GM23338 (cell line): ENCODE measurements around the gene DLGAP4. TPM values are rescaled to one million over a fixed set of nuclear protein-coding genes. Genes with fewer than 3 reads are reported as not detected.

Experiments
- ATAC-seq: fragments of 200-7000 bp; cut with Tn5 transposase; 3 replicates; pipeline ENCODE4 v1.9.1; 2020
- DNase-seq: peaks from one replicate; pipeline ENCODE4 v3.0.0-alpha.2; 2015; ENCODE audit warnings: low spot score
- H2AFZ ChIP-seq: fragments of 200-600 bp; sonication (generic); 2 replicates; pipeline ENCODE4 v1.8.0; 2016; ENCODE audit warnings: antibody characterized with exemption, mild to moderate bottlenecking, moderate library complexity
- H3F3A ChIP-seq: fragments of 200-600 bp; sonication (generic); replicated peaks from 2 replicates; pipeline ENCODE4 v1.8.0; 2017; ENCODE audit warnings: antibody characterized with exemption, mixed run types, low read depth
- H3K27ac ChIP-seq: fragments of 200-600 bp; sonication (generic); 2 replicates; pipeline ENCODE4 v1.6.1; 2016; ENCODE audit warnings: low read depth
- H3K27me3 ChIP-seq: fragments of 200-600 bp; sonication (generic); 2 replicates; pipeline ENCODE4 v1.8.0; 2016; ENCODE audit warnings: mild to moderate bottlenecking, mixed run types, moderate library complexity; ENCODE audit not compliant: insufficient read depth
- H3K36me3 ChIP-seq: fragments of 200-600 bp; sonication (generic); 2 replicates; pipeline ENCODE4 v1.8.0; 2016; ENCODE audit warnings: mild to moderate bottlenecking; ENCODE audit not compliant: insufficient read depth
- H3K4me1 ChIP-seq: fragments of 200-600 bp; sonication (generic); 2 replicates; pipeline ENCODE4 v1.8.0; 2016; ENCODE audit warnings: mild to moderate bottlenecking, moderate library complexity; ENCODE audit not compliant: insufficient read depth
- H3K4me2 ChIP-seq: fragments of 200-600 bp; sonication (generic); 2 replicates; pipeline ENCODE4 v1.7.1; 2017; ENCODE audit warnings: mixed run types
- H3K4me3 ChIP-seq: fragments of 200-600 bp; sonication (generic); 2 replicates; pipeline ENCODE4 v1.6.1; 2016; ENCODE audit warnings: mixed run types
- H3K79me2 ChIP-seq: fragments of 200-600 bp; sonication (generic); replicated peaks from 2 replicates; pipeline ENCODE4 v1.8.0; 2017; ENCODE audit warnings: mild to moderate bottlenecking; ENCODE audit not compliant: insufficient read depth
- H3K9me2 ChIP-seq: fragments of 200-600 bp; sonication (generic); 2 replicates; pipeline ENCODE4 v1.8.0; 2017; ENCODE audit not compliant: insufficient read depth
- H4K20me1 ChIP-seq: fragments of 200-600 bp; sonication (generic); replicated peaks from 2 replicates; pipeline ENCODE4 v1.8.0; 2017; ENCODE audit warnings: mild to moderate bottlenecking; ENCODE audit not compliant: insufficient read depth
- H3K27ac Mint-ChIP-seq: 2 replicates; pipeline ENCODE4 v1.8.0; 2020; ENCODE audit warnings: inconsistent platforms, mild to moderate bottlenecking, moderate library complexity, mixed read lengths
- H3K27me3 Mint-ChIP-seq: 3 replicates; pipeline ENCODE4 v1.8.0; 2022; ENCODE audit warnings: low read depth, mild to moderate bottlenecking, moderate library complexity, mixed read lengths, inconsistent platforms; ENCODE audit not compliant: insufficient read depth, poor library complexity
- H3K36me3 Mint-ChIP-seq: 3 replicates; pipeline ENCODE4 v1.8.0; 2021; ENCODE audit warnings: low read depth, mild to moderate bottlenecking, inconsistent platforms, moderate library complexity, mixed read lengths
- H3K4me1 Mint-ChIP-seq: 3 replicates; pipeline ENCODE4 v1.8.0; 2020; ENCODE audit warnings: mild to moderate bottlenecking, inconsistent platforms, mixed read lengths
- H3K4me3 Mint-ChIP-seq: 3 replicates; pipeline ENCODE4 v1.8.0; 2021; ENCODE audit warnings: moderate library complexity, mild to moderate bottlenecking, inconsistent platforms, mixed read lengths
- H3K9me3 Mint-ChIP-seq: 3 replicates; pipeline ENCODE4 v1.8.0; 2020; ENCODE audit warnings: moderate library complexity, mild to moderate bottlenecking, inconsistent platforms, mixed read lengths
- CTCF ChIP-seq, 2 experiments: fragments of 200-600 bp in 1 of 2; sonication (generic) in 1 of 2; conservative IDR thresholded peaks; 2 replicates each; pipeline versions ENCODE4 v1.5.1 to v1.6.1; 2016 to 2017; ENCODE audit warnings: antibody characterized with exemption in 2 of 2, low read depth in 2 of 2, mild to moderate bottlenecking in 2 of 2, moderate library complexity in 1 of 2
- ETS1 ChIP-seq: IDR thresholded peaks from 2 replicates; pipeline ENCODE4 v1.6.1; 2016; ENCODE audit warnings: antibody characterized with exemption
- JUNB ChIP-seq: IDR thresholded peaks from one replicate; pipeline ENCODE4 v1.6.1; 2016; ENCODE audit warnings: antibody characterized with exemption; ENCODE audit not compliant: unreplicated experiment
- REST ChIP-seq: IDR thresholded peaks from one replicate; pipeline ENCODE4 v1.6.1; 2018; ENCODE audit warnings: antibody characterized with exemption; ENCODE audit not compliant: unreplicated experiment
- STAT1 ChIP-seq: IDR thresholded peaks from one replicate; pipeline ENCODE4 v1.6.1; 2016; ENCODE audit warnings: antibody characterized with exemption; ENCODE audit not compliant: unreplicated experiment
- ZNF114 ChIP-seq: fragments of 250-450 bp; sonication (Bioruptor Pico); IDR thresholded peaks from 2 replicates; pipeline ENCODE4 v1.5.0; 2020; ENCODE audit warnings: mild to moderate bottlenecking, moderate library complexity
- ZNF462 ChIP-seq: fragments of 250-450 bp; sonication (Bioruptor Pico); IDR thresholded peaks from 2 replicates; pipeline ENCODE4 v1.5.0; 2020; ENCODE audit warnings: mild to moderate bottlenecking, moderate library complexity
- polyA plus RNA-seq: library from polyadenylated mRNA; unstranded; fragments of >200 nt; fragmentation: Nextera tagmentation; extraction: Ambion mirVana; gene quantifications from 2 replicates; pipeline ENCODE4 v1.2.1, GENCODE V29; 2016
- total RNA-seq: library from RNA; depleted of rRNA; stranded (reverse); fragments of >200 nt; shearing (Covaris generic); gene quantifications from 2 replicates; pipeline ENCODE4 v1.2.3, GENCODE V29; 2014

DLGAP4 gene
- total and polyA plus RNA-seq, 2 experiments from 2014 or later = 46.1 to 52.2 TPM

- Mint-ChIP-seq H3K36me3 (no peaks in the 10 kb centered on the region), H3K4me1 (peaks cover 15% of the 10 kb centered on the region), H3K27me3 (peaks cover 11% of the 10 kb centered on the region), H3K4me3 (no peak overlapping the region), H3K27ac (no peak overlapping the region), H3K9me3 (no peaks in the 10 kb centered on the region; the same call in 2 of the 3 replicates)
- Histone ChIP-seq H3F3A (no peaks in the 10 kb centered on the region), H3K36me3 (no peaks in the 10 kb centered on the region), H2AFZ (no peak overlapping the region), H3K9me2 (no peaks in the 10 kb centered on the region), H3K79me2 (no peaks in the 10 kb centered on the region), H3K4me3 (no peak overlapping the region), H3K4me1 (peaks cover 9% of the 10 kb centered on the region), H4K20me1 (no peaks in the 10 kb centered on the region), H3K4me2 (no peak overlapping the region), H3K27ac (no peak overlapping the region), H3K27me3 (no peaks in the 10 kb centered on the region)
- TF ChIP-seq STAT1 (no peak), CTCF (conservative IDR thresholded peaks at IDR 0.05; ENCODE audit: low read depth in 2 of 2) (no peak), ETS1 (no peak), ZNF462 (no peak), ZNF114 (no peak), REST (no peak), JUNB (no peak)
- no peak for DNase-seq
- no peak for ATAC-seq
Observed at GRCh38 chr20:36405255-36405654, 99.1 kb downstream of the DLGAP4 start.
